HepG2 (cell line): ENCODE results near the gene DMRT1. TPM values are rescaled to one million over a fixed set of nuclear protein-coding genes. Genes with fewer than 3 reads are reported as not detected.
A peak's percentile ranks its signal among the peaks of the same experiment; 100 is the strongest.

Source experiments
- ATAC-seq: fragments of 200-7000 bp; cut with Tn5 transposase; 3 replicates; pipeline ENCODE4 v1.9.1; 2020; ENCODE audit warnings: mild to moderate bottlenecking, moderate library complexity
- BruUV-seq: library from RNA; stranded (reverse); fragments of 400-500 nt; replicated peaks from 2 replicates; lab custom pipeline; 2021; lab: Mats Ljungman, UMichigan
- CTCF ChIA-PET: fragments of 300-600 bp; formaldehyde crosslinking; extraction: SDS; loops from one replicate; lab custom pipeline; 2021; ENCODE audit warnings: low total read pairs, inconsistent platforms, low intra/inter-chr PET ratio; lab: Yijun Ruan, JAX
- POLR2A ChIA-PET: fragments of 350-600 bp; sonication (Branson Sonifier 250); formaldehyde crosslinking; loops from one replicate; lab custom pipeline; 2020; ENCODE audit warnings: antibody characterized with exemption, inconsistent platforms; lab: Yijun Ruan, JAX
- DNase-seq: peaks from one replicate; pipeline ENCODE4 v3.0.0-alpha.2; 2015; ENCODE audit warnings: low spot score
- FAIRE-seq: peaks from 3 replicates; lab custom pipeline; 2011; peaks lifted over from hg19 to GRCh38; lab: Jason Lieb, UNC
- H2AFZ ChIP-seq: one replicate; pipeline ENCODE4 v1.6.1; 2011; ENCODE audit warnings: low read length, inconsistent platforms
- H3K27ac ChIP-seq: fragments of 300-600 bp; 3 replicates; pipeline ENCODE4 v1.8.0; 2011; ENCODE audit warnings: mixed run types, mild to moderate bottlenecking, mixed read lengths, low read length, inconsistent platforms; ENCODE audit not compliant: insufficient read depth; ENCODE audit errors: extremely low read length
- H3K27me3 ChIP-seq, 2 experiments: fragments of 200-600 bp in 1 of 2; 2 replicates in 1 of 2; 3 replicates in 1 of 2; pipeline versions ENCODE4 v1.6.0 to v1.8.0; 2011; ENCODE audit warnings: low read length in 2 of 2, mild to moderate bottlenecking in 2 of 2, moderate library complexity in 2 of 2, inconsistent platforms in 1 of 2; ENCODE audit not compliant: insufficient read depth in 2 of 2, control insufficient read depth in 1 of 2
- H3K36me3 ChIP-seq, 2 experiments: fragments of 200-600 bp in 1 of 2; replicated peaks in 1 of 2; 2 replicates in 1 of 2; 3 replicates in 1 of 2; pipeline versions ENCODE4 v1.5.1 to v1.8.0; 2011; ENCODE audit warnings: low read length in 2 of 2, inconsistent platforms in 1 of 2; ENCODE audit not compliant: insufficient read depth in 2 of 2, control insufficient read depth in 1 of 2
- H3K4me1 ChIP-seq: 2 replicates; pipeline ENCODE4 v1.5.1; 2012; ENCODE audit warnings: low read length, inconsistent platforms; ENCODE audit not compliant: insufficient read depth
- H3K4me2 ChIP-seq: 2 replicates; pipeline ENCODE4 v1.6.0; 2011; ENCODE audit warnings: low read depth, low read length, inconsistent platforms
- H3K4me3 ChIP-seq, 3 experiments: fragments of 200-600 bp in 1 of 3; sonication (generic), shearing (Covaris generic) in 1 of 3; replicated peaks in 1 of 3; 2 replicates each; pipeline ENCODE4 v1.5.1; 2011 to 2016; ENCODE audit warnings: low read length in 3 of 3, inconsistent platforms in 2 of 3, low read depth in 2 of 3, mild to moderate bottlenecking in 2 of 3, control low read depth in 1 of 3, mixed read lengths in 1 of 3; ENCODE audit not compliant: insufficient read depth in 1 of 3
- H3K79me2 ChIP-seq: one replicate; pipeline ENCODE4 v1.6.1; 2011; ENCODE audit warnings: low read length, inconsistent platforms; ENCODE audit not compliant: insufficient read depth
- H3K9ac ChIP-seq: 2 replicates; pipeline ENCODE4 v1.6.0; 2011; ENCODE audit warnings: mild to moderate bottlenecking, low read depth, low read length, inconsistent platforms; ENCODE audit not compliant: insufficient read depth
- H3K9me3 ChIP-seq: 2 replicates; pipeline ENCODE4 v1.5.1; 2012; ENCODE audit warnings: mild to moderate bottlenecking, low read length
- H4K20me1 ChIP-seq: 2 replicates; pipeline ENCODE4 v1.6.0; 2011; ENCODE audit warnings: inconsistent platforms, mild to moderate bottlenecking, low read length, moderate library complexity; ENCODE audit not compliant: insufficient read depth
- ATF3 ChIP-seq: sonication (generic); formaldehyde crosslinking; IDR thresholded peaks from 2 replicates; pipeline ENCODE4 v1.4.0; 2020; ENCODE audit warnings: missing genetic modification reagents
- CENPBD1 ChIP-seq: sonication (generic); formaldehyde crosslinking; IDR thresholded peaks from 2 replicates; pipeline ENCODE4 v1.8.0; 2022; ENCODE audit warnings: missing genetic modification reagents, low read depth, mild to moderate bottlenecking, borderline replicate concordance
- CTCF ChIP-seq: sonication (generic); formaldehyde crosslinking; IDR thresholded peaks from 2 replicates; pipeline ENCODE4 v1.5.0; 2020; ENCODE audit warnings: mild to moderate bottlenecking, missing genetic modification reagents, moderate library complexity
- RAD21 ChIP-seq: fragments of 450-650 bp; formaldehyde crosslinking; IDR thresholded peaks from 2 replicates; pipeline ENCODE4 v1.5.0; 2020; ENCODE audit warnings: mild to moderate bottlenecking
- SMC3 ChIP-seq: IDR thresholded peaks from 2 replicates; pipeline ENCODE4 v1.6.1; 2011; ENCODE audit warnings: low read length, improper control_type of control experiment
- STAG1 ChIP-seq: sonication (generic); formaldehyde crosslinking; IDR thresholded peaks from 2 replicates; pipeline ENCODE4 v1.4.0; 2020; ENCODE audit warnings: missing genetic modification reagents
- ZNF12 ChIP-seq: sonication (generic); formaldehyde crosslinking; IDR thresholded peaks from 2 replicates; pipeline ENCODE4 v1.5.0; 2020; ENCODE audit warnings: missing genetic modification reagents
- ZNF362 ChIP-seq: sonication (generic); formaldehyde crosslinking; IDR thresholded peaks from 2 replicates; pipeline ENCODE4 v1.4.0; 2020; ENCODE audit warnings: missing genetic modification reagents, mild to moderate bottlenecking, borderline replicate concordance
- WGBS: methylation state at CpG from one replicate; pipeline ENCODE4 v1.1.6; 2017; ENCODE audit warnings: low lambda C conversion rate; 5-methylcytosine and 5-hydroxymethylcytosine counted together
- in situ Hi-C: cut with HindIII; loops from 2 replicates; pipeline ENCODE4 v1.10.0; 2017; ENCODE audit warnings: low pct_unique_long_range_greater_than_20kb; ENCODE audit not compliant: extremely low pct_ligation_motif_present
- intact Hi-C: fragments of 100-400 bp; cut with micrococcal nuclease; formaldehyde crosslinking; loops from one replicate; pipeline ENCODE4 v1.10.0; 2022; ENCODE audit not compliant: unreplicated experiment
- polyA plus RNA-seq, 8 experiments: library from polyadenylated mRNA; depleted of rRNA in 3 of 8; stranded (reverse) in 7 of 8; unstranded in 1 of 8; fragments of >200 nt; fragmentation: Illumina TruSeq in 4 of 8; extraction: Trizol in 4 of 8; gene quantifications; 2 replicates each; pipeline versions ENCODE4 v1.2.1 to v1.2.3, GENCODE V29; 2011 to 2016; ENCODE audit warnings: low read depth in 4 of 8, missing spikeins in 1 of 8, mixed read lengths in 1 of 8; ENCODE audit not compliant: insufficient read depth in 1 of 8
- total RNA-seq, 5 experiments: library from RNA; depleted of rRNA; stranded (reverse); fragments of >200 nt; fragmentation: Illumina TruSeq; extraction: Trizol; gene quantifications; 2 replicates each; pipeline ENCODE4 v1.2.3, GENCODE V29; 2016; ENCODE audit warnings: low read depth in 1 of 5

The DMRT1 gene
- total and polyA plus RNA-seq, 2 of the 13 experiments (the other 11 are each of a cell fraction or from before 2014, with no cell fraction given) = not detected

- FAIRE-seq (peak; percentile 87), DNase-seq (peak; percentile 35), ATAC-seq (peak; percentile 79)
- POLR2A ChIA-PET = no interaction called here
- WGBS = 16% methylated on average over 8 of the region's 8 CpGs
- Histone ChIP-seq H3K4me2 (0 out of 2 replicates have a peak overlapping the region, but pooled peaks have one; percentile 3), H3K4me3 (no peak overlapping the region), H3K27me3 (no peaks in the 10 kb centered on the region), H3K9ac (no peak overlapping the region), H4K20me1 (no peaks in the 10 kb centered on the region), H3K4me1 (no peaks in the 10 kb centered on the region), H3K9me3 (no peaks in the 10 kb centered on the region), H3K79me2 (no peaks in the 10 kb centered on the region), H3K36me3 (no peaks in the 10 kb centered on the region), H3K27ac (no peak overlapping the region), H2AFZ (no peak overlapping the region)
- CTCF ChIA-PET = interaction anchor here (1.3 to 3.5 kb wide), 4 partner anchors 192 to 459 kb away, joined by 3 to 64 read pairs (median 12); no protein-coding TSS in a partner anchor
- in situ Hi-C loops (loop anchor here (5.0 kb wide), 1 partner anchor 194 kb away; no protein-coding TSS in a partner anchor), intact Hi-C loops (loop anchor here (1.0 to 5.0 kb wide), 5 partner anchors 44 to 459 kb away; no protein-coding TSS in a partner anchor)
- TF ChIP-seq ZNF362 (CRISPR knock-in tag) (peak; percentile 52; the same call in 1 of the 2 replicates), ATF3 (CRISPR knock-in tag) (no peak), CENPBD1 (CRISPR knock-in tag) (no peak), ZNF12 (CRISPR knock-in tag) (peak; percentile 91), STAG1 (CRISPR knock-in tag) (peak; percentile 89), SMC3 (peak; percentile 80), RAD21 (CRISPR knock-in tag) (peak; percentile 48), CTCF (CRISPR knock-in tag) (peak; percentile 73)
- BruUV-seq = no TSS peak
Observed at GRCh38 chr9:806285-807156, 35.0 kb upstream of the DMRT1 start.
